GM19043 (cell line): ENCODE data around the gene TMEM117.
A peak's percentile ranks its signal among the peaks of the same experiment; 100 is the strongest.

Experiments
- ATAC-seq: cut with Tn5 transposase; IDR thresholded peaks from one replicate; pipeline ENCODE4 v1.9.1; 2021; ENCODE audit warnings: low read depth; ENCODE audit not compliant: unreplicated experiment

TMEM117 gene

DNA sequence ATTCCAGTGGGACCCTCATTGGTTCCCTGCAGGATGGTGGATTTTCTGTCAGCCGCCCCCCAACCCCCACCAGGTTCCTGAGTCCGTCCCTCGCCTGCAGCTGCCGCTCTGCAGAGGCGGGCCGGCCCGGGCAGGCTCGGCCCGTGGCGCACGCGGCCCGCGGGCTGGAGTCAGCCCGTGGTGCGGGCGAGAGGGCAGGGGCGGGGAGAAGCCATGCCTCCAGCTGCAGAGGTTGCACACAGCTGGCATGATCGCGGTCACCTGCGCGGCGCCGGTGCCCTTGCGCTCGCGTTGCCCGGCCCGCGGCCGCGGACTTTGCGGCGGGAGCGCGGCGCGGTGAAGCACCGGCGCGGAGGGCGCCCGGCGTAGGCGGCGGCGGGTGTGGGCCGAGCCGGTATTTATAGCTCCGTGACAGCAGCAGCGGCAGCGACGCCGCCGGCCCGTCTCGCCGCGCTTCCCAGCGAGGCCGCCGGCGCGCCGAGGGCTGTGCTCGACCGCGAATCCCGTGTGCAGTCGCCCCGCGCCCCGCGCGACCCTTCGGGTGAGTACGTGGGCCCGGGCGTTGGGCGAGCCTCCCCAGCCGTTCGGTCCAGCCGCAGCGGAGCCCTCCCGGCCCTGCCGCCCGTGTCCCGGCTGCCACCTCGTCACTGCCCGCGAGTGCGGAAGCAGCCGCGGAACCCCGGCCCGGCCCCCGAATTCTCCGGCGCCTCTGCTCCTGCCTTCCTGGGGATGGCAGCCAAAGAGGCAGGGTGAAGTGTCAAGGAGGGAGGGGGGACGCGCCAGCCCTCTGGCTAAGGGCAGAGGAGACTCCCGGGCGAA is at the start of gene TMEM117:
Gene TMEM117 (plus strand): TSS at position 426 of the 819 bp plus-strand sequence.
- ATAC-seq: peak; percentile 60

DNA sequence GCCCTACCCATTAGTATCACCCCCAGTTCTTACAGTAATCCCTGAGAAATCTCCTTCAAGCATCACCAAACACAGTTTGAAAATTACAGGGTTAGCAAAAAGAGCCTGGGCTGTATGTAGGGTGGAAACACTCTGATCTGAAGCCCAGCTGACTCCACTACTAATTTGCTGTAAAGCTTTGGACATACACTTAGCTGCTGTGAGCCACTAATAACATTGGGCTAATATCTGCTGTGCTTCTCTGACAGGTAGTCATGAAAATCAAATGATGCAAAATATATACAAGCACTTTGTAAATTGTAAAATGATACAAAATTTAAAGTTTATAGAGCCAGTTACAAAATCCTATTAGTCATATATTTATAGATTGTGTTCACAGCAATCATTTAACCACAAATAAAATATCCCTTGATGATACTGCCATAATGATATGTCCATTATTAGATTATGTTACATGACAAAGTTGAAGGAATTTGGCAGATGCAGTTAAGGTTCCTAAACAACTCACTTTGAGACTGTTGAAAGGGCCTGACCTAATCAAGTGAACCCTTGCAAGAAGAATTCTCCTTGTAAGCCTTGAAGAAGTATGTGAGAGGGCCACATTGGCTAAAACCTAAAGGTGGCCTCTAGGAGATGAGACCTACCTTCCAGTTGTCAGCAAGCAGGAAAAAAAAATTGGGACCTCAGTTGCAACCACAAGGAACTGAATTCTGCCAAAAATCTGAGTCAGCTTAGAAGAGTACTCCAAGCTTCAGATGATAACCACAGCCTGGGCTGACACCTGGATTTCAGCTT is 48.8 kb upstream of the TMEM117 start:
- ATAC-seq: no peak

GRCh38 chr12:43789941-43790340 is 45.9 kb upstream of the TMEM117 start:
- ATAC-seq: no peak

DNA sequence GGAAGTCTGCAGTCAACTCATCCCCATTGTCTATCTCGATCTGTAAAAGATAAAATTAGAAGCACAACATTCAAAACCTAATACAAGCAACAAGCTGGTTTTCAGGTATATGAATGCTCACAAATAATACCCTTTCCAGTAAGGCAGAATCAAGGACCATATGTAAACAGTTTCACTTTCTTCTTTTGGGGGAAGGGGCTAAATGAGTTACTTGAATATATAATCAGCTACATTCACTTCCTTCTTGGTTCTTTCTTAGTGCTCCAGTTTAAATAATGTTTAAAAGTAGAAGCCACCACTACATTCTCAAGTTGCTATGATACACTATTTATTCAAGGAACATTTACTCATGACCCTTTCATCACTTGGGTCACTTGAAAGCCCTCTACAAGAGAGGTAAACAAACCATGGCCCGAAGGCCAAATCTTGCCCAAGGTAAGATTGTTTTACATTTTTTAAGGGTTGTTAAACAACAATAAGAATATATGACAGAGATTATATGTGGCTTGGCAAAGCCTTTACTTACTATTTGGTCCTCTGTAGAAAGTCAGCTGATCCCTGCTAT is 40.1 kb upstream of the TMEM117 start:
- ATAC-seq: peak; percentile 60

DNA sequence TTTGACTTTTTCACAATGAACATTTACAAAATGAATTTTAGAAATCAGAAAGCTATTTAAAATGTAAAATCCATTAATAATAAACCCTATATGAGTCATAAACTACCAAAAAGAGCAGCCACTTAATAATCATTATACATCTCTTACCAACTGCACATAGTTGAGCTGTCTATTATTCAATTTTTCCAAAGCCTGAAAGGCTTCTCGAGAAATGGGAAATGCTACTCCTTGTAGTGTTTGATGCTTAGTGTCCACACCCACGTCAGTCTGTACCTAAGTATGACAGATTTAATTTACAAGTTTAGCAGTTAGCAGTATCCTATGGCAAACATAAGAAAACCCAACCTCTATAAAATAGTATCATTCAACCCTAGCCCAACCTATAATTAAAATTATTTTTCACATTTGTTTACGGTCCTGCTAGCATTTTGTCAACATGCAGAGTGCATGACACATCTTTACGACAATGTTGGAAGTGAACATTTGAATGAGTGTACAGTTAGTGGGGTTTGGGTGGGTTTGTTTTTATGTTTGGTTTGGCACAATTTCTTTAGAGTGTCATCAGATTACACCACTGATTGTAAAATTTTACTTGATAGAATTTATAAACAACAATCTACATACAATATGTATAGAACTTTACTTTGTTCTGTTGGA is 38.2 kb upstream of the TMEM117 start:
- ATAC-seq: no peak

DNA sequence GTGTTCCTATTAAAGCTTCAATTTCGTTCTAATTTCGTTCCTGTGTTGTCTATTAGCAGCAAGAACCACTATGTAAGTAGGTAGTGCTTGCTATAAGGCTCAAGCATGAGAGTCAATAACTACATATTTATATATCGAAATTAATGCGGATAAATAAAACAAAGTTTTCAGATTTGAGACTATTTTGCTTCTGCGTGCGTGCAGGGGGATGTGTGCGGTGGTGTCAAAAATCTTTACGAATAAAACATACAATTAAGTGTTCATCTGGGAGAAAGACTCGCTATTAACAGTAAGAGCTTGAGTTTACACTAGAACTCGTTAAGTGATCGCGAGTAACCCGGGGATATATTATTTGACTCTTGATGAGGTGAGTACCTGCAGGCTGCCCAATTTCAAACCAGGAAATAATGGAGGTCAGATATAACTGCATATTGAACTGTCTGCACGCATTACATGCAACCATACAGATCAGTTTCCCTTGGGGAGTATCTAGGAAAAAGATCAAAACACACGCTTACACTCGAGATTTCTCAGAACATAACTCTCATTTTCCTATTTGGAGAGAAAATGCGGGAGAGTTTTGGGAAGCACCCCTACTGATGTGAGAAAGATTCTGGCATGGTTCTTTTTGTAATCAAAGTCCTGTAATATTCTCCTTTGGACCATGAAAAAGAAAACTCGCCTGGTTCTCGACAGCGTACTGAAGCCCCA is 30.6 kb upstream of the TMEM117 start:
- ATAC-seq: no peak

- peak; percentile 89 for ATAC-seq
Measured at GRCh38 chr12:43805860-43806736, 29.8 kb upstream of the TMEM117 start, which contains the start of gene TWF1. TSS of gene TWF1 (minus strand) at chr12:43806317. CDS start at chr12:43806245, 72 bp downstream.

GRCh38 chr12:43806737-43807072 is 29.2 kb upstream of the TMEM117 start:
- no peak for ATAC-seq

DNA sequence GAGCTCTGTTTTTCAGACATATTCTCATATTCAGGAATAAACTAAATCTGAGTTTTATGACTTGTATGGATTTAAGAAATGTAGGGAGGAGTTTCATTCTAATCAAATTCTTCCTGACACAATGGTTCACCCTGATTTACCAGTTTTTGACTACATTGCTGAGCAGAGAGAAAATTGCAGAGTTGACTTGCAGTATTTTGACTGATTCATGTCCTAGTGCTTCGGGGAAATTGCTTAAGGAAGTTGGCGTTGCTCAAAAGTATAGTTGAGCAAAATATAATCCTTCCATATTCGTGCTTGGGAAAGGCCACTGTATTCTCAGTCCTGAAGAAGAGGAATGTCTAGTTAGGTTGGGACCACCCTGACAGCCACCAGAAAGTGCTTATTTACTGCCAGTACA is 28.5 kb upstream of the TMEM117 start:
- no peak for ATAC-seq

GRCh38 chr12:43812057-43812456 is 23.8 kb upstream of the TMEM117 start:
- no peak for ATAC-seq

GRCh38 chr12:43812926-43813325 is 23.0 kb upstream of the TMEM117 start:
- ATAC-seq: no peak

- ATAC-seq: no peak
Measured at GRCh38 chr12:43815416-43815815, 20.5 kb upstream of the TMEM117 start.

DNA sequence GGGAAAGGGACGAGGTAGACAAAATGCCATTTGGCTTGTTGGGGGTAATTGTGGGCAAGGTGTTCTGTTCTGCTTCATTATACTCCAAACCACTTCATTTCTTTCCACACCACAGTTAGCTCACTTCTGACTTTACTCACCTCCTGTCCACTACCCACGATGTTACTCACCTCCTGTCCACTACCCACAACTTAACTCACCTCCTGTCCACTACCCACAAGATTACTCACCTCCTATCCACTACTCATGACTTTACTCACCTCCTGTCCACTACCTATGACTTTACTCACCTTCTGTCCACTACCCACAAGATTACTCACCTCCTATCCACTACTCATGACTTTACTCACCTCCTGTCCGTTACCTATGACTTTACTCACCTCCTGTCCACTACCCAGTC is 19.7 kb upstream of the TMEM117 start:
- ATAC-seq: no peak

- ATAC-seq: no peak
Measured at GRCh38 chr12:43824207-43824775, 11.6 kb upstream of the TMEM117 start.

GRCh38 chr12:43826681-43827080 is 9.2 kb upstream of the TMEM117 start:
- ATAC-seq: no peak

- no peak for ATAC-seq
Measured at GRCh38 chr12:43827093-43827492, 8.8 kb upstream of the TMEM117 start.

DNA sequence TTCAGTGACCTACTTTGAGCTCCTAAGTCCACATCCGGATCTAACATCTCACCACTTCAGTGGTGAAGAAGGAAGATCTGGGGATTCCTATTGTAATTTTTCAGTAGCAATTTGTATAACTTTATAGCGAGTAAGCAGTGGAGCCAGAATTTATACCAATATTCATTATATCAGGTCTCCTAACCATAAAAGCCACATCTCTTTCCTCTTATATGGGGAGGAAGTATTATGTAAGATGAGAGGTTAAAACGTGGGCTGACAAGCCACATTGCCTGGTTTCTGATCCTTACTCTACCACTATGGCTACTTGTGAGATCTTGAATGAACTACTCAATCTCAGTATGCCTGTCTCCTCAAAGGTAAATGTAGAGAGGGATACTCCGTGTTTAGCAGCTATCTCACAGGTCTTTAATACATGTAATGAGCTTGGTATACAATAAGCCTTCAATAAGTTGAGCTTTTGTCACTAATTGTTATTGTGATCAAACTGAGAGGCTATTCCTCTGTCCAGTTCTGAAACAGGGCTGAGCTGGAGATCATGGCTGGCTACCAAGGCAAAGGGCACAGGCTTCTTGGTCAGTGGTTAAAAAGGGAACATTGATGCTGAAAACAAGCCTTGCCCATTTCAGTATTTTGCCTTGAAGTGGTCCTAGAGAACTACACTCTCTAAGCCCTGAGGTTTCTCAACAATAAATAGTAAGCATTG is 3.3 kb upstream of the TMEM117 start:
- ATAC-seq: no peak

- peak; percentile 5 for ATAC-seq
Measured at GRCh38 chr12:43835264-43835655, 621 bp upstream of the TMEM117 start.
